Endothelial cell of umbilical vein (primary cell): ENCODE results near the gene MPPE1. TPM values are rescaled to one million over a fixed set of nuclear protein-coding genes. Genes with fewer than 3 reads are reported as not detected.

Source experiments
- BruUV-seq: library from RNA; stranded (reverse); fragments of 400-500 nt; replicated peaks from 2 replicates; lab custom pipeline; 2021; lab: Mats Ljungman, UMichigan
- CTCF ChIA-PET: fragments of 300-600, 350-600 bp; sonication (Branson Sonifier 250); formaldehyde crosslinking; loops from one replicate; lab custom pipeline; 2021; ENCODE audit warnings: antibody characterized with exemption, inconsistent platforms; lab: Charles Lee
- POLR2A ChIA-PET: fragments of 300-600, 350-600 bp; sonication (Branson Sonifier 250); formaldehyde crosslinking; loops from one replicate; lab custom pipeline; 2021; ENCODE audit warnings: antibody characterized with exemption, inconsistent platforms; lab: Charles Lee
- DNase-seq: peaks from one replicate; pipeline ENCODE4 v3.0.0-alpha.2; 2011; ENCODE audit warnings: low read depth, low spot score
- FAIRE-seq: peaks from 2 replicates; lab custom pipeline; 2011; peaks lifted over from hg19 to GRCh38; lab: Jason Lieb, UNC
- H2AFZ ChIP-seq: 2 replicates; pipeline ENCODE4 v1.6.0; 2012; ENCODE audit warnings: low read depth, low read length, control low read depth, inconsistent platforms
- H3K27ac ChIP-seq: 2 replicates; pipeline ENCODE4 v1.5.1; 2011; ENCODE audit warnings: low read depth, mild to moderate bottlenecking, control low read depth, low read length, moderate library complexity; ENCODE audit not compliant: insufficient read depth
- H3K27me3 ChIP-seq, 2 experiments: 2 replicates each; pipeline versions ENCODE4 v1.6.0 to v1.6.1; 2011; ENCODE audit warnings: low read length in 2 of 2, mixed read lengths in 1 of 2; ENCODE audit not compliant: control insufficient read depth in 2 of 2, insufficient read depth in 2 of 2
- H3K36me3 ChIP-seq, 2 experiments: 2 replicates in 1 of 2; 3 replicates in 1 of 2; pipeline ENCODE4 v1.5.1; 2011; ENCODE audit warnings: low read length in 2 of 2, mild to moderate bottlenecking in 1 of 2, moderate library complexity in 1 of 2; ENCODE audit not compliant: control insufficient read depth in 2 of 2, insufficient read depth in 2 of 2; ENCODE audit errors: extremely low read depth in 1 of 2
- H3K4me1 ChIP-seq: 3 replicates; pipeline ENCODE4 v1.5.1; 2011; ENCODE audit warnings: mild to moderate bottlenecking, low read length; ENCODE audit not compliant: control insufficient read depth, insufficient read depth; ENCODE audit errors: extremely low read depth
- H3K4me2 ChIP-seq: 2 replicates; pipeline ENCODE4 v1.6.1; 2011; ENCODE audit warnings: low read length, control low read depth, mixed read lengths; ENCODE audit not compliant: insufficient read depth
- H3K4me3 ChIP-seq, 3 experiments: fragments of 200-600 bp in 1 of 3; sonication (generic), shearing (Covaris generic) in 1 of 3; replicated peaks in 1 of 3; 2 replicates each; pipeline ENCODE4 v1.5.1; 2011 to 2016; ENCODE audit warnings: control low read depth in 3 of 3, low read length in 3 of 3, mild to moderate bottlenecking in 2 of 3, inconsistent platforms in 1 of 3, low read depth in 1 of 3, moderate library complexity in 1 of 3; ENCODE audit not compliant: insufficient read depth in 1 of 3
- H3K79me2 ChIP-seq: 2 replicates; pipeline ENCODE4 v1.6.0; 2012; ENCODE audit warnings: low read length, inconsistent platforms; ENCODE audit not compliant: control insufficient read depth, insufficient read depth
- H3K9ac ChIP-seq: replicated peaks from 2 replicates; pipeline ENCODE3; 2011; ENCODE audit warnings: low read length, control low read depth; ENCODE audit not compliant: insufficient read depth; ENCODE audit errors: extremely low read depth
- H3K9me1 ChIP-seq: replicated peaks from 3 replicates; pipeline ENCODE4 v1.6.0; 2011; ENCODE audit warnings: mild to moderate bottlenecking, low read length; ENCODE audit not compliant: control insufficient read depth, insufficient read depth; ENCODE audit errors: extremely low read depth
- H3K9me3 ChIP-seq: replicated peaks from 2 replicates; pipeline ENCODE4 v1.5.1; 2012; ENCODE audit warnings: low read length, inconsistent platforms; ENCODE audit not compliant: control insufficient read depth, insufficient read depth
- H4K20me1 ChIP-seq: replicated peaks from 2 replicates; pipeline ENCODE3; 2011; ENCODE audit warnings: mild to moderate bottlenecking, low read length; ENCODE audit not compliant: control insufficient read depth, insufficient read depth; ENCODE audit errors: extremely low read depth
- CTCF ChIP-seq, 2 donors: IDR thresholded peaks; 1 replicate in 1 of 2; 2 replicates in 1 of 2; pipeline ENCODE4 v1.5.1; 2011; ENCODE audit warnings: low read length in 2 of 2, mild to moderate bottlenecking in 2 of 2, moderate library complexity in 2 of 2, control low read depth in 1 of 2, inconsistent platforms in 1 of 2, low read depth in 1 of 2; ENCODE audit not compliant: insufficient read depth in 1 of 2; ENCODE audit errors: extremely low read depth in 1 of 2
- EZH2 ChIP-seq: IDR thresholded peaks from 2 replicates; pipeline ENCODE4 v1.6.1; 2012; ENCODE audit warnings: borderline replicate concordance, low read depth, mild to moderate bottlenecking, moderate library complexity, low read length, inconsistent platforms; ENCODE audit not compliant: severe bottlenecking
- FOS ChIP-seq: IDR thresholded peaks from 2 replicates; pipeline ENCODE4 v1.6.1; 2011; ENCODE audit warnings: mild to moderate bottlenecking, low read length, moderate library complexity, borderline replicate concordance; ENCODE audit not compliant: insufficient read depth
- GATA2 ChIP-seq: IDR thresholded peaks from 2 replicates; pipeline ENCODE4 v1.7.0; 2011; ENCODE audit warnings: low read depth, mild to moderate bottlenecking, moderate library complexity, mixed read lengths, low read length; ENCODE audit not compliant: insufficient read length, insufficient read depth
- JUN ChIP-seq: IDR thresholded peaks from 2 replicates; pipeline ENCODE4 v1.6.1; 2011; ENCODE audit warnings: borderline replicate concordance, low read depth; ENCODE audit not compliant: insufficient read length, insufficient read depth
- MAX ChIP-seq: IDR thresholded peaks from 2 replicates; pipeline ENCODE4 v1.6.1; 2011; ENCODE audit not compliant: insufficient read depth, insufficient read length
- MYC ChIP-seq: IDR thresholded peaks from one replicate; pipeline ENCODE4 v1.6.1; 2011; ENCODE audit warnings: mild to moderate bottlenecking, low read depth, low read length
- POLR2A ChIP-seq: IDR thresholded peaks from 2 replicates; pipeline ENCODE4 v1.6.1; 2012; ENCODE audit warnings: low read depth, mild to moderate bottlenecking, control low read depth, low read length
- POLR2AphosphoS5 ChIP-seq: IDR thresholded peaks from 2 replicates; pipeline ENCODE4 v1.6.1; 2012; ENCODE audit warnings: low read depth, mild to moderate bottlenecking, control low read depth, low read length, moderate library complexity; ENCODE audit not compliant: insufficient read depth
- dilution Hi-C: fragments of 300-500 bp; cut with MboI; formaldehyde crosslinking; loops from one replicate; pipeline ENCODE4 v1.15.0; 2019; ENCODE audit warnings: low sequenced_read_pairs; ENCODE audit not compliant: extremely low pct_ligation_motif_present
- intact Hi-C: fragments of 100-400 bp; cut with micrococcal nuclease; formaldehyde crosslinking; loops from one replicate; pipeline ENCODE4 v1.10.0; 2022
- polyA plus RNA-seq, 4 experiments: library from polyadenylated mRNA; depleted of rRNA in 3 of 4; stranded (reverse) in 3 of 4; unstranded in 1 of 4; fragments of >200 nt; gene quantifications; 2 replicates each; pipeline versions ENCODE4 v1.2.1 to v1.2.3, GENCODE V29; 2011 to 2012; ENCODE audit warnings: missing spikeins in 1 of 4
- total RNA-seq: library from RNA; stranded (reverse); gene quantifications from 2 replicates; pipeline ENCODE4 v1.2.3, GENCODE V29; 2021

Gene MPPE1
- total and polyA plus RNA-seq, 2 donors (not counting 3 experiments of a cell fraction or from before 2014, with no cell fraction given), result 13.4 to 30.6 TPM

- TF ChIP-seq FOS (peak; percentile 46), MYC (no peak)
- Histone ChIP-seq H3K9me3 (no peaks in the 10 kb centered on the region), H3K4me3 (no peak overlapping the region), H3K27ac (peak overlapping the region; percentile 57), H3K36me3 (no peaks in the 10 kb centered on the region), H3K4me1 (peaks cover 4% of the 10 kb centered on the region), H3K4me2 (peak overlapping the region; percentile 28), H3K79me2 (no peaks in the 10 kb centered on the region), H3K9me1 (no peaks in the 10 kb centered on the region), H3K9ac (peak overlapping the region; percentile 24), H4K20me1 (no peaks in the 10 kb centered on the region), H2AFZ (peak overlapping the region; percentile 67), H3K27me3 (no peaks in the 10 kb centered on the region)
- BruUV-seq, result TSS peak; percentile 76
- DNase-seq (peak; percentile 87), FAIRE-seq (peak; percentile 65)
- intact Hi-C loops (loop anchor here (1.0 to 2.0 kb wide), 3 partner anchors 8 to 47 kb away; partner anchors contain the start of genes IMPA2 and MPPE1), dilution Hi-C loops (no loop called here)
- ChIA-PET CTCF (interaction anchor here (0.9 to 3.8 kb wide), 4 partner anchors 12 to 39 kb away, joined by 3 to 17 read pairs (median 4); partner anchors contain the start of gene IMPA2), POLR2A (no interaction called here)
Measured at GRCh38 chr18:11955239-11956029, 47.3 kb upstream of the MPPE1 start.

GRCh38 chr18:11953113-11953512 lies 45.0 kb upstream of the MPPE1 start:
- peaks cover 4% of the 10 kb centered on the region for H3K4me1 ChIP-seq
- H3K9me3 ChIP-seq, result no peaks in the 10 kb centered on the region
- dilution Hi-C loops (no loop called here), intact Hi-C loops (no loop called here)
- H3K9ac ChIP-seq, result no peak overlapping the region
- no peak overlapping the region for H2AFZ ChIP-seq
- H3K4me2 ChIP-seq, result no peak overlapping the region
- H3K9me1 ChIP-seq, result no peaks in the 10 kb centered on the region
- H4K20me1 ChIP-seq, result no peaks in the 10 kb centered on the region
- no peak for DNase-seq
- no peak overlapping the region for H3K4me3 ChIP-seq
- CTCF ChIA-PET, result interaction anchor here (1.9 to 3.8 kb wide), 2 partner anchors 15 to 42 kb away, joined by 4 to 17 read pairs; no protein-coding TSS in a partner anchor
- FAIRE-seq, result no peak
- BruUV-seq, result no TSS peak
- no peak overlapping the region for H3K27ac ChIP-seq
- no peaks in the 10 kb centered on the region for H3K79me2 ChIP-seq
- no peaks in the 10 kb centered on the region for H3K27me3 ChIP-seq
- POLR2A ChIA-PET, result no interaction called here
- TF ChIP-seq FOS (no peak), MYC (no peak), POLR2A (no peak), GATA2 (no peak), EZH2 (no peak), POLR2AphosphoS5 (no peak), MAX (no peak), CTCF (IDR thresholded peaks at IDR 0.05; ENCODE audit: extremely low read depth in 1 of 2, insufficient read depth in 1 of 2, low read depth in 1 of 2, low read length in 2 of 2) (no peak), JUN (no peak)
- no peaks in the 10 kb centered on the region for H3K36me3 ChIP-seq
